H9 (cell line): ENCODE data around the gene XPR1. TPM values are rescaled to one million over a fixed set of nuclear protein-coding genes. Genes with fewer than 3 reads are reported as not detected.

Experiments used
- DNase-seq: peaks from one replicate; pipeline ENCODE4 v3.0.0-alpha.2; 2017
- H2AFZ ChIP-seq: one replicate; pipeline ENCODE4 v1.6.1; 2013; ENCODE audit warnings: mild to moderate bottlenecking, low read length, control low read depth, moderate library complexity
- H2AK5ac ChIP-seq: 2 replicates; pipeline ENCODE4 v1.6.1; 2013; ENCODE audit warnings: low read length, control low read depth, mixed read lengths; ENCODE audit not compliant: insufficient read length
- H2BK120ac ChIP-seq: one replicate; pipeline ENCODE4 v1.6.1; 2013; ENCODE audit warnings: low read depth, mild to moderate bottlenecking, low read length, control low read depth, inconsistent platforms; ENCODE audit not compliant: poor library complexity, severe bottlenecking
- H2BK12ac ChIP-seq: 2 replicates; pipeline ENCODE4 v1.6.1; 2013; ENCODE audit warnings: low read length, control low read depth, mixed read lengths, low read depth; ENCODE audit not compliant: insufficient read length
- H2BK15ac ChIP-seq: 2 replicates; pipeline ENCODE4 v1.6.1; 2013; ENCODE audit warnings: low read depth, low read length, control low read depth
- H2BK20ac ChIP-seq: one replicate; pipeline ENCODE4 v1.6.1; 2013; ENCODE audit warnings: low read depth, mild to moderate bottlenecking, low read length, control low read depth, inconsistent platforms; ENCODE audit not compliant: poor library complexity, severe bottlenecking
- H2BK5ac ChIP-seq: 2 replicates; pipeline ENCODE4 v1.6.1; 2013; ENCODE audit warnings: low read length, control low read depth, mixed read lengths; ENCODE audit not compliant: insufficient read length
- H3K14ac ChIP-seq: 2 replicates; pipeline ENCODE4 v1.6.1; 2013; ENCODE audit warnings: low read length, control low read depth; ENCODE audit not compliant: insufficient read depth
- H3K18ac ChIP-seq: 2 replicates; pipeline ENCODE4 v1.6.1; 2013; ENCODE audit warnings: low read depth, mild to moderate bottlenecking, mixed read lengths, low read length, control low read depth; ENCODE audit not compliant: insufficient read length
- H3K23ac ChIP-seq: 2 replicates; pipeline ENCODE4 v1.6.1; 2013; ENCODE audit warnings: low read length, control low read depth, mixed read lengths, low read depth; ENCODE audit not compliant: insufficient read length
- H3K23me2 ChIP-seq: 2 replicates; pipeline ENCODE4 v1.6.1; 2013; ENCODE audit warnings: low read depth, mild to moderate bottlenecking, mixed read lengths, low read length, control low read depth; ENCODE audit not compliant: insufficient read length, poor library complexity, severe bottlenecking
- H3K27ac ChIP-seq: 2 replicates; pipeline ENCODE4 v1.5.1; 2013; ENCODE audit warnings: low read length, control low read depth, mixed read lengths, low read depth; ENCODE audit not compliant: insufficient read length
- H3K27me3 ChIP-seq: 2 replicates; pipeline ENCODE4 v1.6.1; 2013; ENCODE audit warnings: low read length, control low read depth, inconsistent platforms; ENCODE audit not compliant: insufficient read depth
- H3K4ac ChIP-seq: 2 replicates; pipeline ENCODE4 v1.6.1; 2013; ENCODE audit warnings: low read depth, mild to moderate bottlenecking, control low read depth, inconsistent platforms, low read length, moderate library complexity
- H3K4me1 ChIP-seq: 2 replicates; pipeline ENCODE4 v1.6.1; 2013; ENCODE audit warnings: low read length, control low read depth, inconsistent platforms; ENCODE audit not compliant: insufficient read depth
- H3K4me2 ChIP-seq: 2 replicates; pipeline ENCODE4 v1.6.1; 2013; ENCODE audit warnings: low read length, control low read depth, mixed read lengths; ENCODE audit not compliant: insufficient read length, insufficient read depth
- H3K56ac ChIP-seq: 2 replicates; pipeline ENCODE4 v1.6.1; 2013; ENCODE audit warnings: low read depth, mild to moderate bottlenecking, mixed read lengths, low read length, control low read depth; ENCODE audit not compliant: insufficient read length
- H3K79me1 ChIP-seq: 2 replicates; pipeline ENCODE4 v1.6.1; 2013; ENCODE audit warnings: low read depth, mild to moderate bottlenecking, moderate library complexity, low read length, control low read depth, inconsistent platforms; ENCODE audit not compliant: insufficient read depth, poor library complexity, severe bottlenecking
- H3K79me2 ChIP-seq: 2 replicates; pipeline ENCODE4 v1.6.1; 2013; ENCODE audit warnings: low read length, control low read depth, inconsistent platforms; ENCODE audit not compliant: insufficient read depth
- H3K9ac ChIP-seq: 2 replicates; pipeline ENCODE4 v1.6.1; 2013; ENCODE audit warnings: low read length, control low read depth, mixed read lengths; ENCODE audit not compliant: insufficient read length; ENCODE audit errors: extremely low read depth
- H3K9me3 ChIP-seq: one replicate; pipeline ENCODE4 v1.6.1; 2013; ENCODE audit warnings: low read depth, low read length, inconsistent platforms; ENCODE audit not compliant: control insufficient read depth
- H3T11ph ChIP-seq: one replicate; pipeline ENCODE4 v1.6.1; 2013; ENCODE audit warnings: mild to moderate bottlenecking, low read length, control low read depth, inconsistent platforms
- H4K20me1 ChIP-seq: one replicate; pipeline ENCODE4 v1.6.1; 2013; ENCODE audit not compliant: control insufficient read depth, insufficient read length, insufficient read depth
- H4K5ac ChIP-seq: 2 replicates; pipeline ENCODE4 v1.6.1; 2013; ENCODE audit warnings: low read depth, mild to moderate bottlenecking, mixed read lengths, low read length, control low read depth; ENCODE audit not compliant: insufficient read length
- H4K8ac ChIP-seq: replicated peaks from 2 replicates; pipeline ENCODE4 v1.6.1; 2013; ENCODE audit warnings: low read length, control low read depth, mixed read lengths, low read depth; ENCODE audit not compliant: insufficient read length
- H4K91ac ChIP-seq: 2 replicates; pipeline ENCODE4 v1.6.1; 2013; ENCODE audit warnings: low read depth, mild to moderate bottlenecking, moderate library complexity, mixed read lengths, low read length, control low read depth; ENCODE audit not compliant: insufficient read length
- H3K27ac Mint-ChIP-seq, 3 experiments: 2 replicates in 2 of 3; 3 replicates in 1 of 3; pipeline ENCODE4 v1.8.0; 2020 to 2021; ENCODE audit warnings: mixed read lengths in 3 of 3, mild to moderate bottlenecking in 1 of 3, moderate library complexity in 1 of 3
- H3K27me3 Mint-ChIP-seq: 2 replicates; pipeline ENCODE4 v1.8.0; 2021; ENCODE audit warnings: low read depth, mild to moderate bottlenecking, moderate library complexity, mixed read lengths
- H3K36me3 Mint-ChIP-seq, 3 experiments: 2 replicates in 2 of 3; 3 replicates in 1 of 3; pipeline ENCODE4 v1.8.0; 2020 to 2021; ENCODE audit warnings: low read depth in 3 of 3, mixed read lengths in 3 of 3; ENCODE audit not compliant: insufficient read depth in 1 of 3
- H3K4me1 Mint-ChIP-seq, 2 experiments: 2 replicates each; pipeline ENCODE4 v1.8.0; 2020; ENCODE audit warnings: mixed read lengths in 2 of 2
- H3K4me3 Mint-ChIP-seq, 2 experiments: 2 replicates in 1 of 2; 3 replicates in 1 of 2; pipeline ENCODE4 v1.8.0; 2020 to 2021; ENCODE audit warnings: mild to moderate bottlenecking in 2 of 2, mixed read lengths in 2 of 2, moderate library complexity in 1 of 2
- H3K9me3 Mint-ChIP-seq, 2 experiments: 2 replicates in 1 of 2; 3 replicates in 1 of 2; pipeline ENCODE4 v1.8.0; 2020; ENCODE audit warnings: mild to moderate bottlenecking in 2 of 2, mixed read lengths in 2 of 2, moderate library complexity in 1 of 2
- CTCF ChIP-seq: fragments of 200-600 bp; sonication (generic); conservative IDR thresholded peaks from 3 replicates; pipeline ENCODE4 v1.8.0; 2021; ENCODE audit warnings: antibody characterized with exemption, mild to moderate bottlenecking
- WGBS: extraction: QIAGEN DNeasy Blood & Tissue Kit; methylation state at CpG from one replicate; pipeline ENCODE4 v1.1.7; 2013; ENCODE audit warnings: missing lambda C conversion rate, low lambda C conversion rate, mixed read lengths; ENCODE audit not compliant: insufficient read length; ENCODE audit errors: extremely low coverage; 5-methylcytosine and 5-hydroxymethylcytosine counted together
- total RNA-seq: library from RNA; stranded (reverse); gene quantifications from 2 replicates; pipeline ENCODE4 v1.2.1, GENCODE V29; 2021

Gene XPR1
- total RNA-seq, 1 experiment from 2014 or later, result 34.1 TPM

- no peak overlapping the region for H3K9ac ChIP-seq
- H4K8ac ChIP-seq, result no peak overlapping the region
- no peaks in the 10 kb centered on the region for H3K79me2 ChIP-seq
- no peak overlapping the region; the same call in 1 of the 2 replicates for H3K14ac ChIP-seq
- no peak overlapping the region for H2AK5ac ChIP-seq
- H2BK20ac ChIP-seq, result no peak overlapping the region
- no peaks in the 10 kb centered on the region for H3K9me3 ChIP-seq
- H4K5ac ChIP-seq, result no peak overlapping the region
- H3K27me3 ChIP-seq, result no peaks in the 10 kb centered on the region
- no peaks in the 10 kb centered on the region for H4K20me1 ChIP-seq
- H2BK5ac ChIP-seq, result no peak overlapping the region
- no peak overlapping the region for H3K4ac ChIP-seq
- TF ChIP-seq CTCF, result no peak
- H2BK15ac ChIP-seq, result no peak overlapping the region
- no peak overlapping the region for H2BK12ac ChIP-seq
- WGBS, result no CpG with 5 or more reads among the region's 7 CpGs
- H3K27ac ChIP-seq, result no peak overlapping the region
- H3K4me1 ChIP-seq, result peaks cover 18% of the 10 kb centered on the region; the same call in 1 of the 2 replicates
- H3K9me3 Mint-ChIP-seq, result no peaks in the 10 kb centered on the region
- H2AFZ ChIP-seq, result no peak overlapping the region
- H3T11ph ChIP-seq, result no peak overlapping the region
- H3K23me2 ChIP-seq, result peaks cover 6% of the 10 kb centered on the region
- no peak overlapping the region for H3K4me3 Mint-ChIP-seq
- no peak overlapping the region for H4K91ac ChIP-seq
- no peak overlapping the region for H3K23ac ChIP-seq
- peaks cover 2% of the 10 kb centered on the region; the same call in 1 of the 2 replicates for H3K27me3 Mint-ChIP-seq
- H3K36me3 Mint-ChIP-seq, result peaks cover 0 to 5% (median 0%) of the 10 kb centered on the region in 3 experiments; a peak in 2 of 7 replicates
- DNase-seq, result no peak
- H2BK120ac ChIP-seq, result no peak overlapping the region
- H3K4me2 ChIP-seq, result no peak overlapping the region
- H3K56ac ChIP-seq, result no peak overlapping the region
- peak overlapping the region in 1 of 3 experiments; percentile 76; a peak in 1 of 7 replicates for H3K27ac Mint-ChIP-seq
- H3K4me1 Mint-ChIP-seq, result peaks cover 47 to 56% of the 10 kb centered on the region in 2 experiments
- no peaks in the 10 kb centered on the region for H3K79me1 ChIP-seq
- H3K18ac ChIP-seq, result no peak overlapping the region
Measured at GRCh38 chr1:180920193-180920592, 288.4 kb downstream of the XPR1 start.
